Measurements from ENCODE around the gene TLL1.

TLL1 gene

GRCh38 chr4:166143227-166143626 is 270.2 kb downstream of the TLL1 start:
- no peak for TF ChIP-seq CTCF (IDR thresholded peaks at IDR 0.05; ENCODE audit: borderline replicate concordance, insufficient read depth, low read depth, low read length)
- no peak overlapping the region for H3K4me3 ChIP-seq (ENCODE audit: low read depth, low read length)

GRCh38 chr4:166144607-166145006 is 271.6 kb downstream of the TLL1 start:
- TF ChIP-seq CTCF (IDR thresholded peaks at IDR 0.05; ENCODE audit: borderline replicate concordance, insufficient read depth, low read depth, low read length): no peak
- no peak overlapping the region for H3K4me3 ChIP-seq (ENCODE audit: low read depth, low read length)

- TF ChIP-seq CTCF (IDR thresholded peaks at IDR 0.05; ENCODE audit: borderline replicate concordance, insufficient read depth, low read depth, low read length): no peak
Observed at GRCh38 chr4:166146806-166147540, 273.9 kb downstream of the TLL1 start.

More at GRCh38 chr4:166146806-166147540, 273.9 kb downstream of the TLL1 start:
- no peak overlapping the region for H3K4me3 ChIP-seq (ENCODE audit: low read depth, low read length)

Measured in GM12875 (cell line).